DOHH2 (cell line): ENCODE measurements around the gene MRM2.

Experiments
- H3F3A ChIP-seq: fragments of 200-600 bp; sonication (generic), shearing (Covaris generic); 2 replicates; pipeline ENCODE4 v1.6.0; 2016; ENCODE audit warnings: antibody characterized with exemption, mild to moderate bottlenecking; ENCODE audit not compliant: control insufficient read depth, insufficient read depth
- H3K27ac ChIP-seq: fragments of 200-600 bp; sonication (generic); 2 replicates; pipeline ENCODE4 v1.5.1; 2014; ENCODE audit warnings: low read depth, mild to moderate bottlenecking, low read length, moderate library complexity
- H3K27me3 ChIP-seq: fragments of 200-600 bp; sonication (generic); 2 replicates; pipeline ENCODE4 v1.6.1; 2014; ENCODE audit warnings: mild to moderate bottlenecking, low read length, mixed read lengths; ENCODE audit not compliant: control insufficient read depth
- H3K36me3 ChIP-seq: fragments of 200-600 bp; sonication (generic); 2 replicates; pipeline ENCODE4 v1.6.1; 2014; ENCODE audit warnings: mild to moderate bottlenecking, low read length, moderate library complexity, mixed read lengths; ENCODE audit not compliant: control insufficient read depth
- H3K4me1 ChIP-seq: fragments of 200-600 bp; sonication (generic); 2 replicates; pipeline ENCODE4 v1.6.1; 2014; ENCODE audit warnings: mild to moderate bottlenecking, low read length, mixed read lengths; ENCODE audit not compliant: control insufficient read depth
- H3K4me2 ChIP-seq: fragments of 200-600 bp; sonication (generic); 2 replicates; pipeline ENCODE4 v1.6.0; 2014; ENCODE audit warnings: mild to moderate bottlenecking, low read length, moderate library complexity
- H3K4me3 ChIP-seq: fragments of 200-600 bp; sonication (generic); 2 replicates; pipeline ENCODE4 v1.5.1; 2014; ENCODE audit warnings: mild to moderate bottlenecking, low read length, mixed read lengths
- H3K79me2 ChIP-seq: fragments of 200-600 bp; sonication (generic); 2 replicates; pipeline ENCODE4 v1.6.1; 2014; ENCODE audit warnings: mild to moderate bottlenecking, low read length, mixed read lengths; ENCODE audit not compliant: control insufficient read depth
- H3K9me2 ChIP-seq: fragments of 200-600 bp; sonication (generic); replicated peaks from 2 replicates; pipeline ENCODE4 v1.6.1; 2014; ENCODE audit warnings: mild to moderate bottlenecking, low read length, mixed read lengths; ENCODE audit not compliant: control insufficient read depth
- H3K9me3 ChIP-seq: fragments of 200-600 bp; sonication (generic); 2 replicates; pipeline ENCODE4 v1.6.1; 2014; ENCODE audit warnings: antibody characterized with exemption, low read length, mixed read lengths; ENCODE audit not compliant: control insufficient read depth, insufficient read depth
- H4K20me1 ChIP-seq: fragments of 200-600 bp; sonication (generic); 2 replicates; pipeline ENCODE4 v1.6.0; 2014; ENCODE audit warnings: low read depth, mild to moderate bottlenecking, antibody characterized with exemption, low read length, moderate library complexity; ENCODE audit not compliant: control insufficient read depth, insufficient read depth
- EZH2phosphoT487 ChIP-seq: fragments of 200-600 bp; sonication (generic); IDR thresholded peaks from 2 replicates; pipeline ENCODE4 v1.6.1; 2017; ENCODE audit warnings: borderline replicate concordance, mild to moderate bottlenecking, antibody characterized with exemption, low read length, moderate library complexity, mixed read lengths
- TF ChIP-seq, protein P1 (sequence below): fragments of 200-600 bp; sonication (generic); IDR thresholded peaks from one replicate; pipeline ENCODE4 v1.5.1; 2014; ENCODE audit warnings: antibody characterized with exemption, mild to moderate bottlenecking, low read depth, low read length; ENCODE audit not compliant: poor library complexity, severe bottlenecking

MRM2 gene

DNA sequence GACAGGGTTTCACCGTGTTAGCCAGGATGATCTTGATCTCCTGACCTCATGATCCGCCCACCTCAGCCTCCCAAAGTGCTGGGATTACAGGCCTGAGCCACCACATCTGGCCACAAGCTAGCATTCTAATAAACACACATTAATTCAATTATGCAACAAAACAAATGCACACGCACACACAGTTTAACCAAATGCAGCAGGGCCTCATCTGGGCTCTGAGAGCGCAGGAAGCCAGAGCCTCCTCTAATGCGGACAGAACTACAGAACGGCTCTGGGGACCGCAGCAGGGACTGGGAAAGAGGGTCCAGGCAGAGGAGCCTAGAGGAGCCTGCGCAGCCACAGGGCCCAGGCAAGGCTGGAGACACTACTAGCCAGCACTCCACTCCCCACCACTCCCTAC, 13.1 kb downstream of the MRM2 start:
- peaks cover 24% of the 10 kb centered on the region for H4K20me1 ChIP-seq
- H3K27ac ChIP-seq: no peak overlapping the region
- H3K9me3 ChIP-seq: no peaks in the 10 kb centered on the region
- H3K4me3 ChIP-seq: no peak overlapping the region
- H3K79me2 ChIP-seq: peaks cover 91% of the 10 kb centered on the region
- no peak for TF ChIP-seq EZH2phosphoT487
- TF ChIP-seq, protein P1, sequence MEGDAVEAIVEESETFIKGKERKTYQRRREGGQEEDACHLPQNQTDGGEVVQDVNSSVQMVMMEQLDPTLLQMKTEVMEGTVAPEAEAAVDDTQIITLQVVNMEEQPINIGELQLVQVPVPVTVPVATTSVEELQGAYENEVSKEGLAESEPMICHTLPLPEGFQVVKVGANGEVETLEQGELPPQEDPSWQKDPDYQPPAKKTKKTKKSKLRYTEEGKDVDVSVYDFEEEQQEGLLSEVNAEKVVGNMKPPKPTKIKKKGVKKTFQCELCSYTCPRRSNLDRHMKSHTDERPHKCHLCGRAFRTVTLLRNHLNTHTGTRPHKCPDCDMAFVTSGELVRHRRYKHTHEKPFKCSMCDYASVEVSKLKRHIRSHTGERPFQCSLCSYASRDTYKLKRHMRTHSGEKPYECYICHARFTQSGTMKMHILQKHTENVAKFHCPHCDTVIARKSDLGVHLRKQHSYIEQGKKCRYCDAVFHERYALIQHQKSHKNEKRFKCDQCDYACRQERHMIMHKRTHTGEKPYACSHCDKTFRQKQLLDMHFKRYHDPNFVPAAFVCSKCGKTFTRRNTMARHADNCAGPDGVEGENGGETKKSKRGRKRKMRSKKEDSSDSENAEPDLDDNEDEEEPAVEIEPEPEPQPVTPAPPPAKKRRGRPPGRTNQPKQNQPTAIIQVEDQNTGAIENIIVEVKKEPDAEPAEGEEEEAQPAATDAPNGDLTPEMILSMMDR: no peak
- H3K9me2 ChIP-seq: no peaks in the 10 kb centered on the region
- peaks cover 78% of the 10 kb centered on the region for H3K36me3 ChIP-seq
- peaks cover 2% of the 10 kb centered on the region for H3F3A ChIP-seq
- no peaks in the 10 kb centered on the region for H3K27me3 ChIP-seq
- no peak overlapping the region for H3K4me2 ChIP-seq
- H3K4me1 ChIP-seq: peaks cover 21% of the 10 kb centered on the region

DNA sequence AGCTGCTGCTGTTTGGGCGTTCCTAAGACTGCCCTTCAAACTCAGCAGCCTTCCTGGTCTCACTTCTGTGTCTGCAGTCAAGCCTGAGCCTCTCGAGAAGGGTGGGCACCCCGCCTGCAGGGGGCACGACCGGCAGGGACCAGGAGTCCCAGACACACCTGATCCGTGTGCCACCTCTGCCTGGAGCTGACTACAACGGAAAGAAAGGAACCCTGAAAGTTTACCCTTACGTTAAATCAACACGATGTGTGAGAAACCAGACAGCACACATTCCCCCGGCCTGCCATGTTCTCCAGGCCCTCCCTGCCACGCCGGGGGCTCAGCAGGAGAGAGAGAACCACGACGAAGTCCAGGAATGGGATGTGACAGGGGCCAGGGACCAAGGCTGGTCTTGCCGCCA, 14.3 kb downstream of the MRM2 start:
- no peak for TF ChIP-seq EZH2phosphoT487
- TF ChIP-seq, protein P1: no peak
- Histone ChIP-seq H4K20me1 (peaks cover 24% of the 10 kb centered on the region), H3K36me3 (peaks cover 81% of the 10 kb centered on the region)

DNA sequence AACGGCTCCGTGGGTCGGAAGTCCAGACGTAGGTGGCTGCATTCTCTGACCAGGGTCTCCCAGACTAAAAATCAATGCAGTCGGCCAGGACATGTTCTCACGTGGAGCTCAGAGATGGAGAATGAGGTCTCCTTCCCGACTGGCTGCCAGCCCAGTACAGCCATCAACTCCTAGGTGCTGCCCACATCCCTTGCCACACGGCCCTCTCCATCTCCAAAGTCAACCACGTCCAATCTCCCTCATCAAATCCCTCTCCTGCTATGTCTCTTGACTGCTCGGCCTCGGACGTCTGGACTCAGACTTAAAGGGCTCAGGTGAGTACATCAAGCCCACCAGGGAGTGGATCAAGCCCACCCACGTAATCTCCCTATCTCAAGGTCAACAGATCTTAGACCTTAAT, 16.2 kb downstream of the MRM2 start:
- no peak overlapping the region for H3K27ac ChIP-seq
- peaks cover 80% of the 10 kb centered on the region for H3K79me2 ChIP-seq
- H3K9me2 ChIP-seq: no peaks in the 10 kb centered on the region
- H3K27me3 ChIP-seq: no peaks in the 10 kb centered on the region
- TF ChIP-seq EZH2phosphoT487: no peak
- TF ChIP-seq, protein P1: no peak
- H3K4me3 ChIP-seq: no peak overlapping the region
- H3K4me2 ChIP-seq: no peak overlapping the region
- no peaks in the 10 kb centered on the region for H3F3A ChIP-seq
- H3K4me1 ChIP-seq: peaks cover 3% of the 10 kb centered on the region
- peaks cover 17% of the 10 kb centered on the region for H4K20me1 ChIP-seq
- no peaks in the 10 kb centered on the region for H3K9me3 ChIP-seq
- H3K36me3 ChIP-seq: peaks cover 93% of the 10 kb centered on the region

More for the DNA sequence above, 14.3 kb downstream of the MRM2 start:
- Histone ChIP-seq H3F3A (no peaks in the 10 kb centered on the region), H3K79me2 (peaks cover 90% of the 10 kb centered on the region), H3K27ac (no peak overlapping the region), H3K27me3 (no peaks in the 10 kb centered on the region), H3K4me1 (peaks cover 11% of the 10 kb centered on the region), H3K4me2 (no peak overlapping the region), H3K9me3 (no peaks in the 10 kb centered on the region), H3K4me3 (no peak overlapping the region), H3K9me2 (no peaks in the 10 kb centered on the region)

DNA sequence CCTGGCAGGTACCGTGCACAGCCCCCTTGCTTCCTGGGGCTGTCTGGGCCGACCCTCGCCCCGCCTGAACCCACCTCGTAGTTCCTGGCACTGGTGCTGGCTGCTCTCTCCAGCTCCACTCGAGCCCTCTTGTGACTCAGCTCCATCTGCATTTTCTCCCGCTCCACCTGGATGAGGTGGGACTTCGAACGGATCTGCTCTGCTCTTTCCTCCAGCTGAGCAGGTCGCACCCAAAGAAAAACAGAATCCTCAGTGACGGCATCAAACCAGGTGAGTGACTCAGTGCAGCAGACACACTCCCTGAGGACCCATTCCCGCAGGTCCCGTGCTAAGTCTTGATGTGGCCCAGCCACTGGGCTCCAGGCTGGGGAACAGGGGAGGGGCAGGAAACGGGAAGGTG, 16.7 kb downstream of the MRM2 start:
- no peak overlapping the region for H3K4me3 ChIP-seq
- peaks cover 12% of the 10 kb centered on the region for H4K20me1 ChIP-seq
- no peak for TF ChIP-seq EZH2phosphoT487
- TF ChIP-seq, protein P1: no peak
- H3K79me2 ChIP-seq: peaks cover 80% of the 10 kb centered on the region
- H3K9me3 ChIP-seq: no peaks in the 10 kb centered on the region
- H3F3A ChIP-seq: no peaks in the 10 kb centered on the region
- no peaks in the 10 kb centered on the region for H3K4me1 ChIP-seq
- H3K9me2 ChIP-seq: no peaks in the 10 kb centered on the region
- H3K4me2 ChIP-seq: no peak overlapping the region
- H3K27ac ChIP-seq: no peak overlapping the region
- no peaks in the 10 kb centered on the region for H3K27me3 ChIP-seq
- peaks cover 93% of the 10 kb centered on the region for H3K36me3 ChIP-seq
